ENCODE measurements around the gene CDHR2.

CDHR2 gene

GRCh38 chr5:176625966-176626875 lies 77.1 kb downstream of the CDHR2 start:
- no peaks in the 10 kb centered on the region for H4K20me1 ChIP-seq (ENCODE audit: insufficient read depth)
- TF ChIP-seq, protein P1, sequence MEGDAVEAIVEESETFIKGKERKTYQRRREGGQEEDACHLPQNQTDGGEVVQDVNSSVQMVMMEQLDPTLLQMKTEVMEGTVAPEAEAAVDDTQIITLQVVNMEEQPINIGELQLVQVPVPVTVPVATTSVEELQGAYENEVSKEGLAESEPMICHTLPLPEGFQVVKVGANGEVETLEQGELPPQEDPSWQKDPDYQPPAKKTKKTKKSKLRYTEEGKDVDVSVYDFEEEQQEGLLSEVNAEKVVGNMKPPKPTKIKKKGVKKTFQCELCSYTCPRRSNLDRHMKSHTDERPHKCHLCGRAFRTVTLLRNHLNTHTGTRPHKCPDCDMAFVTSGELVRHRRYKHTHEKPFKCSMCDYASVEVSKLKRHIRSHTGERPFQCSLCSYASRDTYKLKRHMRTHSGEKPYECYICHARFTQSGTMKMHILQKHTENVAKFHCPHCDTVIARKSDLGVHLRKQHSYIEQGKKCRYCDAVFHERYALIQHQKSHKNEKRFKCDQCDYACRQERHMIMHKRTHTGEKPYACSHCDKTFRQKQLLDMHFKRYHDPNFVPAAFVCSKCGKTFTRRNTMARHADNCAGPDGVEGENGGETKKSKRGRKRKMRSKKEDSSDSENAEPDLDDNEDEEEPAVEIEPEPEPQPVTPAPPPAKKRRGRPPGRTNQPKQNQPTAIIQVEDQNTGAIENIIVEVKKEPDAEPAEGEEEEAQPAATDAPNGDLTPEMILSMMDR (conservative IDR thresholded peaks at IDR 0.05; ENCODE audit: low read depth, low read length): no peak
- no peak overlapping the region for H3K9ac ChIP-seq
- H3K79me2 ChIP-seq (ENCODE audit: insufficient read depth, low read depth): no peaks in the 10 kb centered on the region
- no peak overlapping the region for H3K4me3 ChIP-seq (IDR thresholded peaks at IDR 0.05; ENCODE audit: insufficient read depth, low read depth, low read length)
- no peaks in the 10 kb centered on the region for H3K27me3 ChIP-seq (ENCODE audit: insufficient read depth, low read depth)
- H3K36me3 ChIP-seq (ENCODE audit: insufficient read depth): no peaks in the 10 kb centered on the region
- no peak overlapping the region for H3K27ac ChIP-seq
- H3K4me2 ChIP-seq: no peak overlapping the region
- no peak overlapping the region for H2AFZ ChIP-seq (ENCODE audit: low read depth)
- H3K4me1 ChIP-seq (ENCODE audit: low read depth, poor library complexity, severe bottlenecking): no peaks in the 10 kb centered on the region

GRCh38 chr5:176626876-176627236 lies 77.7 kb downstream of the CDHR2 start:
- Histone ChIP-seq H3K27me3 (ENCODE audit: insufficient read depth, low read depth) (no peaks in the 10 kb centered on the region), H3K4me2 (no peak overlapping the region)
- TF ChIP-seq, protein P1 (conservative IDR thresholded peaks at IDR 0.05; ENCODE audit: low read depth, low read length): no peak

DNA sequence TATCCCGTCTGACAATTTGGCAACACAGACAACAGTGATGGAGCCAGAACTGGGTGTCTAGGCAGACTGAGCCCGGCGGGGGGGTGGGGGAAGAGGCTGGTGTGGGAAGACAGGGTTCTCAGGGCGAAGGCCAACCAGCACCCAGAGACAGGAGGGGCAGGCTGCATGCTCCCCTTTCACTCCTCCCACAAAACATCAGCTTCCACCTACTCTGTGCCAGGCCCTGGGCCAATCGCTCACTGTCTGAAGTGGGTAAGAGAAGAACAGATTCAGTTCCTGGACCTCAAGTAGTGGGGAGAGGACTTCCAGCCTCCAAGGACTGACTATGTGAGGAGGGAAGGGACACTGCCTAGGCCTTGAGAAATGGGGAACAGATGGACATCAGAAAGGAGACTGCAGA lies 78.4 kb downstream of the CDHR2 start:
- no peaks in the 10 kb centered on the region for H3K36me3 ChIP-seq (ENCODE audit: insufficient read depth)
- no peaks in the 10 kb centered on the region for H3K4me1 ChIP-seq (ENCODE audit: low read depth, poor library complexity, severe bottlenecking)
- H3K4me3 ChIP-seq (IDR thresholded peaks at IDR 0.05; ENCODE audit: insufficient read depth, low read depth, low read length): no peak overlapping the region
- no peak overlapping the region for H2AFZ ChIP-seq (ENCODE audit: low read depth)
- no peaks in the 10 kb centered on the region for H3K79me2 ChIP-seq (ENCODE audit: insufficient read depth, low read depth)
- no peaks in the 10 kb centered on the region; the same call in 1 of the 2 replicates for H3K27me3 ChIP-seq (ENCODE audit: insufficient read depth, low read depth)
- TF ChIP-seq, protein P1 (conservative IDR thresholded peaks at IDR 0.05; ENCODE audit: low read depth, low read length): no peak
- H3K9ac ChIP-seq: no peak overlapping the region
- H3K4me2 ChIP-seq: no peak overlapping the region
- no peaks in the 10 kb centered on the region for H4K20me1 ChIP-seq (ENCODE audit: insufficient read depth)
- H3K27ac ChIP-seq: no peak overlapping the region

More at GRCh38 chr5:176626876-176627236, 77.7 kb downstream of the CDHR2 start:
- Histone ChIP-seq H3K79me2 (ENCODE audit: insufficient read depth, low read depth) (no peaks in the 10 kb centered on the region), H3K36me3 (ENCODE audit: insufficient read depth) (no peaks in the 10 kb centered on the region), H3K4me3 (IDR thresholded peaks at IDR 0.05; ENCODE audit: insufficient read depth, low read depth, low read length) (no peak overlapping the region), H3K27ac (no peak overlapping the region), H2AFZ (ENCODE audit: low read depth) (no peak overlapping the region), H3K4me1 (ENCODE audit: low read depth, poor library complexity, severe bottlenecking) (no peaks in the 10 kb centered on the region), H3K9ac (no peak overlapping the region), H4K20me1 (ENCODE audit: insufficient read depth) (no peaks in the 10 kb centered on the region)

- H3K4me1 ChIP-seq (ENCODE audit: low read depth, poor library complexity, severe bottlenecking): no peaks in the 10 kb centered on the region
- TF ChIP-seq, protein P1 (conservative IDR thresholded peaks at IDR 0.05; ENCODE audit: low read depth, low read length): no peak
- H3K27ac ChIP-seq: no peak overlapping the region
- no peak overlapping the region for H2AFZ ChIP-seq (ENCODE audit: low read depth)
- no peaks in the 10 kb centered on the region for H4K20me1 ChIP-seq (ENCODE audit: insufficient read depth)
- H3K79me2 ChIP-seq (ENCODE audit: insufficient read depth, low read depth): no peaks in the 10 kb centered on the region
- no peak overlapping the region for H3K4me2 ChIP-seq
- H3K9ac ChIP-seq: no peak overlapping the region
- H3K27me3 ChIP-seq (ENCODE audit: insufficient read depth, low read depth): peaks cover 2% of the 10 kb centered on the region; the same call in 1 of the 2 replicates
- H3K36me3 ChIP-seq (ENCODE audit: insufficient read depth): no peaks in the 10 kb centered on the region
- no peak overlapping the region for H3K4me3 ChIP-seq (IDR thresholded peaks at IDR 0.05; ENCODE audit: insufficient read depth, low read depth, low read length)
These were observed 79.5 kb downstream of the CDHR2 start for GRCh38 chr5:176628406-176629228.

Data from KMS-11 (cell line).